ENCODE results near the gene SLC16A1. TPM values are rescaled to one million over a fixed set of nuclear protein-coding genes. Genes with fewer than 3 reads are reported as not detected.

Gene SLC16A1
- total and polyA plus RNA-seq, 2 of the 8 experiments (the other 6 are each of a cell fraction or from before 2014, with no cell fraction given) = 435 to 545 TPM

DNA sequence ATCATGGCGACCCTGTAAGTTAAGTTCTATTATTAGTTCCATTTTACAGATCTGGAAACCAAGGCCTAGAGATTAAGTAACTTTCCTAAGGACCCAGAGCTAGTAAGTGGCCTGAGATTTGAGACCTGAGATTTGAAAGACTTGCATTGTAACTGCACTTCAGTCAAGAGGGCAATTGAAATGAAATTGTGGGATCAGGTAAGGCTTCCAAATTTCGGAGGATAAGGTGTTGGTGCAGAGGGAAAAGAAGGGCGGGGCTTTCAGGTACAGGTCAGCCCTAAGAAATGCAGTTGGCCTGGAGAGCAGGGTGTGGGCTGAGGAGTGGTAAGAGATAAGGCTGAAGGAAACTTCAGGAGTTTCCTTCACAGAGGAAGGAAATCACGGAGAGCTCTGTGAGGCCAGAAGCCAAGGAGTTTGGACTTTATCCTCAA, 51.1 kb downstream of the SLC16A1 start:
- ChIA-PET POLR2A (ENCODE audit: partially characterized antibody) (interaction anchor here (0.9 to 6.3 kb wide), 11 partner anchors 9 to 185 kb away, joined by 3 to 38 read pairs (median 6); partner anchors contain the start of gene LRIG2), CTCF (ENCODE audit: partially characterized antibody) (interaction anchor here (1.1 to 4.2 kb wide), 10 partner anchors 10 to 189 kb away, joined by 3 to 19 read pairs (median 6); partner anchors contain the start of genes LRIG2 and PPM1J)
- TF ChIP-seq SIN3A (conservative IDR thresholded peaks at IDR 0.05 in 1 of 2, IDR thresholded peaks at IDR 0.05 in 1 of 2; ENCODE audit: low read depth in 1 of 2, low read length in 2 of 2) (no peak), POLR2AphosphoS5 (IDR thresholded peaks at IDR 0.05; ENCODE audit: low read depth, low read length) (no peak), EP300 (IDR thresholded peaks at IDR 0.05; ENCODE audit: borderline replicate concordance in 1 of 2, low read depth in 2 of 2, low read length in 2 of 2) (no peak), RFX5 (IDR thresholded peaks at IDR 0.05; ENCODE audit: borderline replicate concordance, low read depth, low read length) (no peak), KDM1A (IDR thresholded peaks at IDR 0.05; ENCODE audit: borderline replicate concordance, low read length) (peak; percentile 71; the same call in 1 of the 2 replicates)
- Histone ChIP-seq H3K23me2 (ENCODE audit: low read depth, low read length) (no peaks in the 10 kb centered on the region), H2BK12ac (ENCODE audit: low read depth, low read length) (no peak overlapping the region), H4K91ac (replicated peaks; ENCODE audit: insufficient read length, low read length) (no peak overlapping the region), H4K5ac (ENCODE audit: insufficient read length, low read depth, low read length) (no peak overlapping the region), H2AK5ac (ENCODE audit: low read depth, low read length) (no peak overlapping the region), H3K56ac (replicated peaks; ENCODE audit: insufficient read length, low read depth, low read length) (no peak overlapping the region), H4K20me1 (replicated peaks in 1 of 2; ENCODE audit: control insufficient read depth in 1 of 2, insufficient read depth in 2 of 2, low read length in 2 of 2) (no peaks in the 10 kb centered on the region), H3K4me2 (ENCODE audit: insufficient read depth in 1 of 2, low read depth in 2 of 2, low read length in 2 of 2) (0 out of 4 replicates have a peak overlapping the region, but pooled peaks of 1 of the 2 experiments have one; percentile 25), H3K4ac (replicated peaks; ENCODE audit: insufficient read length, low read depth, low read length) (no peak overlapping the region), H3K18ac (ENCODE audit: extremely low read depth, low read length) (peak overlapping the region; percentile 43; the same call in 1 of the 2 replicates), H2BK15ac (ENCODE audit: low read length) (no peak overlapping the region), H3K23ac (ENCODE audit: insufficient read length) (no peak overlapping the region), H3K4me3 (ENCODE audit: extremely low read depth in 1 of 4, insufficient read depth in 2 of 4, low read depth in 3 of 4, low read length in 4 of 4) (no peak overlapping the region), H2BK5ac (ENCODE audit: low read depth, low read length) (no peak overlapping the region), H4K8ac (ENCODE audit: extremely low read depth, insufficient read depth, low read length) (no peak overlapping the region), H3K14ac (ENCODE audit: insufficient read length) (no peak overlapping the region), H3K4me1 (replicated peaks in 1 of 4; ENCODE audit: control insufficient read depth in 3 of 4, insufficient read depth in 4 of 4, low read length in 3 of 4) (peaks cover 2 to 21% (median 8%) of the 10 kb centered on the region in 4 experiments; a peak in 4 of 7 replicates), H2BK20ac (ENCODE audit: low read length) (no peak overlapping the region), H3K27ac (ENCODE audit: low read depth, low read length) (no peak overlapping the region; the same call in 1 of the 2 replicates), H3K36me3 (ENCODE audit: control insufficient read depth in 2 of 4, insufficient read depth in 4 of 4, low read length in 3 of 4) (peaks cover 0 to 3% (median 0%) of the 10 kb centered on the region in 4 experiments; a peak in 1 of 8 replicates), H2AFZ (ENCODE audit: low read length) (no peak overlapping the region), H3K9ac (replicated peaks in 1 of 4; ENCODE audit: extremely low read depth in 1 of 4, low read depth in 3 of 4, low read length in 3 of 4) (no peak overlapping the region), H2BK120ac (replicated peaks; ENCODE audit: low read depth, low read length) (no peak overlapping the region), H3K79me1 (ENCODE audit: low read depth, low read length) (no peaks in the 10 kb centered on the region), H3K27me3 (replicated peaks in 1 of 4; ENCODE audit: control insufficient read depth in 3 of 4, extremely low read depth in 1 of 4, insufficient read depth in 3 of 4, low read length in 3 of 4) (no peaks in the 10 kb centered on the region), H3K9me3 (ENCODE audit: insufficient read depth in 2 of 2, low read depth in 1 of 2, low read length in 1 of 2) (no peaks in the 10 kb centered on the region; a peak in 1 of 4 replicates), H3K79me2 (ENCODE audit: control insufficient read depth in 1 of 2, insufficient read depth in 2 of 2, low read length in 2 of 2) (no peaks in the 10 kb centered on the region)
- FAIRE-seq (no peak), DNase-seq (ENCODE audit: low read depth in 1 of 2, low spot score in 2 of 2) (peak in 1 of 2 experiments; percentile 42)
- WGBS, 2 experiments (ENCODE audit: extremely low coverage in 1 of 2, insufficient coverage in 1 of 2, insufficient read length in 1 of 2, insufficient replicate concordance in 2 of 2, low coverage in 1 of 2, low lambda C conversion rate in 2 of 2, missing lambda C conversion rate in 1 of 2) = 72% methylated on average over 4 of the region's 4 CpGs; no CpG with 5 or more reads in 1 of the 2 experiments

Data from H1 (cell line).